HepG2 (cell line): ENCODE results near the gene DPEP2NB. TPM values are rescaled to one million over a fixed set of nuclear protein-coding genes. Genes with fewer than 3 reads are reported as not detected.

ENCODE experiments used
- DMAP1 ChIP-seq: IDR thresholded peaks from 2 replicates; pipeline ENCODE4 v1.6.1; 2016
- ELF3 ChIP-seq: IDR thresholded peaks from 2 replicates; pipeline ENCODE4 v1.6.1; 2016; ENCODE audit warnings: missing genetic modification reagents, missing compliant biosample characterization
- ERF ChIP-seq: IDR thresholded peaks from 2 replicates; pipeline ENCODE4 v1.6.1; 2018; ENCODE audit warnings: missing biosample characterization, missing genetic modification reagents
- FOXJ3 ChIP-seq: sonication (generic); formaldehyde crosslinking; IDR thresholded peaks from 2 replicates; pipeline ENCODE4 v1.4.0; 2020; ENCODE audit warnings: missing genetic modification reagents, mild to moderate bottlenecking, borderline replicate concordance
- IRX3 ChIP-seq: sonication (generic); formaldehyde crosslinking; IDR thresholded peaks from 2 replicates; pipeline ENCODE4 v1.8.1; 2023; ENCODE audit warnings: mild to moderate bottlenecking, low read depth, missing genetic modification reagents, borderline replicate concordance
- NR2C2 ChIP-seq: sonication (generic); formaldehyde crosslinking; IDR thresholded peaks from 2 replicates; pipeline ENCODE4 v1.4.0; 2020; ENCODE audit warnings: missing genetic modification reagents, mild to moderate bottlenecking, moderate library complexity, borderline replicate concordance
- SAP130 ChIP-seq: IDR thresholded peaks from 2 replicates; pipeline ENCODE4 v1.6.1; 2016; ENCODE audit warnings: low read depth
- SMC3 ChIP-seq: IDR thresholded peaks from 2 replicates; pipeline ENCODE4 v1.6.1; 2011; ENCODE audit warnings: low read length, improper control_type of control experiment
- TEAD2 ChIP-seq: sonication (generic); formaldehyde crosslinking; IDR thresholded peaks from 2 replicates; pipeline ENCODE4 v1.9.0; 2021; ENCODE audit warnings: missing genetic modification reagents
- ZBED4 ChIP-seq: sonication (generic); formaldehyde crosslinking; IDR thresholded peaks from 2 replicates; pipeline ENCODE4 v1.4.0; 2020; ENCODE audit warnings: missing genetic modification reagents, borderline replicate concordance
- ZMYM2 ChIP-seq: sonication (generic); formaldehyde crosslinking; IDR thresholded peaks from 2 replicates; pipeline ENCODE4 v1.8.0; 2022; ENCODE audit warnings: mild to moderate bottlenecking, missing genetic modification reagents
- ZNF343 ChIP-seq: sonication (generic); formaldehyde crosslinking; IDR thresholded peaks from 2 replicates; pipeline ENCODE4 v1.4.0; 2020; ENCODE audit warnings: mild to moderate bottlenecking, missing genetic modification reagents
- ZNF350 ChIP-seq: sonication (generic); formaldehyde crosslinking; IDR thresholded peaks from 2 replicates; pipeline ENCODE4 v1.4.0; 2020; ENCODE audit warnings: mild to moderate bottlenecking, low read depth, missing genetic modification reagents, borderline replicate concordance
- ZNF468 ChIP-seq: sonication (generic); formaldehyde crosslinking; IDR thresholded peaks from 2 replicates; pipeline ENCODE4 v1.8.0; 2022; ENCODE audit warnings: mild to moderate bottlenecking, moderate library complexity, missing genetic modification reagents
- ZNF510 ChIP-seq: sonication (generic); formaldehyde crosslinking; IDR thresholded peaks from 2 replicates; pipeline ENCODE4 v1.4.0; 2020; ENCODE audit warnings: low read depth, mild to moderate bottlenecking, missing genetic modification reagents
- ZNF704 ChIP-seq: sonication (generic); formaldehyde crosslinking; IDR thresholded peaks from 2 replicates; pipeline ENCODE4 v1.8.1; 2023; ENCODE audit warnings: mild to moderate bottlenecking, inconsistent platforms, moderate library complexity, missing genetic modification reagents, borderline replicate concordance
- ZNF766 ChIP-seq: sonication (generic); formaldehyde crosslinking; IDR thresholded peaks from 2 replicates; pipeline ENCODE4 v1.5.0; 2020; ENCODE audit warnings: missing genetic modification reagents, borderline replicate concordance
- polyA plus RNA-seq, 8 experiments: library from polyadenylated mRNA; depleted of rRNA in 3 of 8; stranded (reverse) in 7 of 8; unstranded in 1 of 8; fragments of >200 nt; fragmentation: Illumina TruSeq in 4 of 8; extraction: Trizol in 4 of 8; gene quantifications; 2 replicates each; pipeline versions ENCODE4 v1.2.1 to v1.2.3, GENCODE V29; 2011 to 2016; ENCODE audit warnings: low read depth in 4 of 8, missing spikeins in 1 of 8, mixed read lengths in 1 of 8; ENCODE audit not compliant: insufficient read depth in 1 of 8
- total RNA-seq, 5 experiments: library from RNA; depleted of rRNA; stranded (reverse); fragments of >200 nt; fragmentation: Illumina TruSeq; extraction: Trizol; gene quantifications; 2 replicates each; pipeline ENCODE4 v1.2.3, GENCODE V29; 2016; ENCODE audit warnings: low read depth in 1 of 5
- TF ChIP-seq, protein P1 (sequence below): sonication (generic); formaldehyde crosslinking; IDR thresholded peaks from 2 replicates; pipeline ENCODE4 v1.4.0; 2020; ENCODE audit warnings: low read depth, mild to moderate bottlenecking, missing genetic modification reagents
- TF ChIP-seq, protein P2 (sequence below): sonication (generic); formaldehyde crosslinking; IDR thresholded peaks from 2 replicates; pipeline ENCODE4 v1.8.0; 2022; ENCODE audit warnings: missing genetic modification reagents, mild to moderate bottlenecking, inconsistent platforms, borderline replicate concordance
- TF ChIP-seq, protein P3 (sequence below): sonication (generic); formaldehyde crosslinking; IDR thresholded peaks from 2 replicates; pipeline ENCODE4 v1.8.0; 2022; ENCODE audit warnings: mild to moderate bottlenecking, missing genetic modification reagents

DPEP2NB gene
- total and polyA plus RNA-seq, 2 of the 13 experiments (the other 11 are each of a cell fraction or from before 2014, with no cell fraction given), result not detected

- TF ChIP-seq ZNF468 (CRISPR knock-in tag) (no peak), ZNF704 (CRISPR knock-in tag) (peak; percentile 60; the same call in 1 of the 2 replicates), DMAP1 (CRISPR knock-in tag) (peak; percentile 89), IRX3 (peak; percentile 73; the same call in 1 of the 2 replicates), ZBED4 (CRISPR knock-in tag) (peak; percentile 71), ELF3 (peak; percentile 61), SMC3 (peak; percentile 58; the same call in 1 of the 2 replicates), ZMYM2 (CRISPR knock-in tag) (no peak), TEAD2 (CRISPR knock-in tag) (no peak), SAP130 (CRISPR knock-in tag) (peak; percentile 79), NR2C2 (CRISPR knock-in tag) (0 out of 2 replicates have a peak, but pooled peaks have one; percentile 30), ZNF343 (CRISPR knock-in tag) (no peak), ZNF350 (peak; percentile 81), ERF (CRISPR knock-in tag) (peak; percentile 89), ZNF510 (CRISPR knock-in tag) (peak; percentile 66; the same call in 1 of the 2 replicates), ZNF766 (CRISPR knock-in tag) (peak; percentile 67; the same call in 1 of the 2 replicates), FOXJ3 (CRISPR knock-in tag) (peak; percentile 15; the same call in 1 of the 2 replicates)
- TF ChIP-seq, protein P1, sequence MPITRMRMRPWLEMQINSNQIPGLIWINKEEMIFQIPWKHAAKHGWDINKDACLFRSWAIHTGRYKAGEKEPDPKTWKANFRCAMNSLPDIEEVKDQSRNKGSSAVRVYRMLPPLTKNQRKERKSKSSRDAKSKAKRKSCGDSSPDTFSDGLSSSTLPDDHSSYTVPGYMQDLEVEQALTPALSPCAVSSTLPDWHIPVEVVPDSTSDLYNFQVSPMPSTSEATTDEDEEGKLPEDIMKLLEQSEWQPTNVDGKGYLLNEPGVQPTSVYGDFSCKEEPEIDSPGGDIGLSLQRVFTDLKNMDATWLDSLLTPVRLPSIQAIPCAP (CRISPR knock-in tag), result no peak
- TF ChIP-seq, protein P2, sequence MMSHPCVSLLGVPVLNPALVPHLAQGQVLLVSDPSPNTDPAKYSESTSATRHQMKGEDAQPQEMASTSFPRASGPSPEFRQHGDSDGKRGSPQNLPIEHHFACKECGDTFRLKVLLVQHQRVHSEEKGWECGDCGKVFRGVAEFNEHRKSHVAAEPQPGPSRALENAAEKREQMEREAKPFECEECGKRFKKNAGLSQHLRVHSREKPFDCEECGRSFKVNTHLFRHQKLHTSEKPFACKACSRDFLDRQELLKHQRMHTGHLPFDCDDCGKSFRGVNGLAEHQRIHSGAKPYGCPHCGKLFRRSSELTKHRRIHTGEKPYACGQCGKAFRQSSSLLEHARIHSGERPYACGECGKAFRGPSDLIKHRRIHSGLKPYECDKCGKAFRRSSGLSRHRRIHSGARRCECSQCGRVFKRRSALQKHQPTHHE (CRISPR knock-in tag), result peak; percentile 98
- TF ChIP-seq, protein P3, sequence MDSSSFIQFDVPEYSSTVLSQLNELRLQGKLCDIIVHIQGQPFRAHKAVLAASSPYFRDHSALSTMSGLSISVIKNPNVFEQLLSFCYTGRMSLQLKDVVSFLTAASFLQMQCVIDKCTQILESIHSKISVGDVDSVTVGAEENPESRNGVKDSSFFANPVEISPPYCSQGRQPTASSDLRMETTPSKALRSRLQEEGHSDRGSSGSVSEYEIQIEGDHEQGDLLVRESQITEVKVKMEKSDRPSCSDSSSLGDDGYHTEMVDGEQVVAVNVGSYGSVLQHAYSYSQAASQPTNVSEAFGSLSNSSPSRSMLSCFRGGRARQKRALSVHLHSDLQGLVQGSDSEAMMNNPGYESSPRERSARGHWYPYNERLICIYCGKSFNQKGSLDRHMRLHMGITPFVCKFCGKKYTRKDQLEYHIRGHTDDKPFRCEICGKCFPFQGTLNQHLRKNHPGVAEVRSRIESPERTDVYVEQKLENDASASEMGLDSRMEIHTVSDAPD (CRISPR knock-in tag), result no peak
Observed at GRCh38 chr16:67993207-67994039, 22.3 kb downstream of the DPEP2NB start (continued).
